ENCODE measurements around the gene TNIK. TPM values are rescaled to one million over a fixed set of nuclear protein-coding genes. Genes with fewer than 3 reads are reported as not detected.

Gene TNIK
- total RNA-seq, 4 donors from 2014 or later, result 32.9 to 41.7 (median 38.0) TPM

DNA sequence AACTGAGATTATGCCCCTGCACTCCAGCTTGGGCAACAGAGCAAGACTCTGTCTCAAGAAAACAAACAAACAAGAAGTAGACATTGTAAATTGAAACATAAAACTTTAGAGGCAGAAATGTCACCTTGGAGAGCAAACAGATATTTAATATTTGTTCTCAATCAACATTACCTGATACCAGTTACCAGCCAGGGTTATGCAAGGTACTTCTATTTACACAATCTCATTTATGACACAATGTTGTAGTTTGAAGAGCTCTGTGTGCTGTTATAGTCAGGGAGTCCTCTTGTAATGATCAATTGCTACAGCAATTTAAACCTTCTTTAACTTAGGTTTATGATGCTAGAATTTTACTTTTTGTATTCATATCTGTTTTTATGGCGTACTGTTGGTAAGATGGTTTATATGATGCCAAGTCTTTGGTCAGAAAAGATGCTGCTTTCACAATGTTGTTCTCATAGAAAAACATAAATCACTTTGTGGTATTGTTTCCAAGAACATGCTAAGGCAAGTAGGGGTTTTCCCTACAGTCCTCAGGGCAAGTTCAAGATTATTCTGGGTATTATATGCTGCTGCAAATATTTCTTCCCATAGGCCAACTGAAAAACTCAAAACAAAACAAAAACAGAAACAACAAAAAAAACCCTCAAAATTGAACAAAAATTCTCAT lies 173.5 kb downstream of the TNIK start:
- WGBS, 2 donors (ENCODE audit: low coverage in 1 of 2), result 43 to 67% methylated on average over 1 of the region's 1 CpG
- peak overlapping the region in 1 of 4 donors; percentile 20 for H3K27ac ChIP-seq
- no peak for ATAC-seq

GRCh38 chr3:171285287-171285686 lies 174.9 kb downstream of the TNIK start:
- ATAC-seq, result no peak
- TF ChIP-seq POLR2AphosphoS5 (IDR thresholded peaks at IDR 0.05) (no peak), EP300 (IDR thresholded peaks at IDR 0.05) (no peak), POLR2A (IDR thresholded peaks at IDR 0.05) (no peak)
- TF ChIP-seq, protein P1, sequence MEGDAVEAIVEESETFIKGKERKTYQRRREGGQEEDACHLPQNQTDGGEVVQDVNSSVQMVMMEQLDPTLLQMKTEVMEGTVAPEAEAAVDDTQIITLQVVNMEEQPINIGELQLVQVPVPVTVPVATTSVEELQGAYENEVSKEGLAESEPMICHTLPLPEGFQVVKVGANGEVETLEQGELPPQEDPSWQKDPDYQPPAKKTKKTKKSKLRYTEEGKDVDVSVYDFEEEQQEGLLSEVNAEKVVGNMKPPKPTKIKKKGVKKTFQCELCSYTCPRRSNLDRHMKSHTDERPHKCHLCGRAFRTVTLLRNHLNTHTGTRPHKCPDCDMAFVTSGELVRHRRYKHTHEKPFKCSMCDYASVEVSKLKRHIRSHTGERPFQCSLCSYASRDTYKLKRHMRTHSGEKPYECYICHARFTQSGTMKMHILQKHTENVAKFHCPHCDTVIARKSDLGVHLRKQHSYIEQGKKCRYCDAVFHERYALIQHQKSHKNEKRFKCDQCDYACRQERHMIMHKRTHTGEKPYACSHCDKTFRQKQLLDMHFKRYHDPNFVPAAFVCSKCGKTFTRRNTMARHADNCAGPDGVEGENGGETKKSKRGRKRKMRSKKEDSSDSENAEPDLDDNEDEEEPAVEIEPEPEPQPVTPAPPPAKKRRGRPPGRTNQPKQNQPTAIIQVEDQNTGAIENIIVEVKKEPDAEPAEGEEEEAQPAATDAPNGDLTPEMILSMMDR (IDR thresholded peaks at IDR 0.05), result no peak
- Histone ChIP-seq H3K27ac (peak overlapping the region in 2 of 4 donors; percentile 75 to 77), H3K4me3 (no peak overlapping the region), H3K27me3 (no peaks in the 10 kb centered on the region), H3K4me1 (peaks cover 15 to 60% (median 31%) of the 10 kb centered on the region in 3 donors), H3K9me3 (no peaks in the 10 kb centered on the region), H3K36me3 (no peaks in the 10 kb centered on the region)
- 41 to 50% methylated on average over 2 of the region's 2 CpGs for WGBS, 2 donors (ENCODE audit: low coverage in 1 of 2)

More for the DNA sequence above, 173.5 kb downstream of the TNIK start:
- H3K4me3 ChIP-seq, result no peak overlapping the region
- H3K27me3 ChIP-seq, result no peaks in the 10 kb centered on the region
- no peaks in the 10 kb centered on the region for H3K9me3 ChIP-seq
- no peaks in the 10 kb centered on the region for H3K36me3 ChIP-seq
- no peak for TF ChIP-seq POLR2A (IDR thresholded peaks at IDR 0.05)
- TF ChIP-seq, protein P1 (IDR thresholded peaks at IDR 0.05), result no peak
- TF ChIP-seq POLR2AphosphoS5 (IDR thresholded peaks at IDR 0.05), result peak; percentile 51
- no peak for TF ChIP-seq EP300 (IDR thresholded peaks at IDR 0.05)
- H3K4me1 ChIP-seq, result peaks cover 13 to 53% (median 29%) of the 10 kb centered on the region in 3 donors

GRCh38 chr3:171284308-171285075 lies 175.7 kb downstream of the TNIK start:
- Histone ChIP-seq H3K36me3 (no peaks in the 10 kb centered on the region), H3K4me3 (no peak overlapping the region), H3K9me3 (no peaks in the 10 kb centered on the region), H3K27me3 (no peaks in the 10 kb centered on the region), H3K4me1 (peaks cover 15 to 60% (median 31%) of the 10 kb centered on the region in 3 donors), H3K27ac (peak overlapping the region; percentile 70 to 79 (median 76))
- TF ChIP-seq EP300 (IDR thresholded peaks at IDR 0.05) (no peak), POLR2AphosphoS5 (IDR thresholded peaks at IDR 0.05) (peak; percentile 82)
- 13 to 18% methylated on average over 5 of the region's 5 CpGs for WGBS, 2 donors (ENCODE audit: low coverage in 1 of 2)
- ATAC-seq, result peak; percentile 87

DNA sequence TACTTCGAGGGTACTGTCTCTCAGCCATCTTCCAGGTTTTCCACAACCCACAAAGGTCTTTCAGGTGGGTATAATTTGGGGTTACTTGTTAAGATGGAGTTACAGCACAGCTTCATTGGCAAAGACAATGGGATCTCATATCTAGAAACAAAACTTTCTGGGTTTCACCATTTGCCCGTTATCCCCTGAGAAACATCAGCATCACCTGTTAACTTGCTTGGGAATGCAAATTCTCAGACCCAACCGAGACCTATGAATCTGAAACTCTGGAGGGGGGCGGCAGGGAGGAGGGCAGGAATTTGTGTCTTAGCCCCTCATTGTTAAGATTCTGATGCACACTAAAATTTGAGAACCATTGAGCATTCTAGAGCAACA lies 176.4 kb downstream of the TNIK start:
- Histone ChIP-seq H3K4me3 (no peak overlapping the region), H3K27ac (peak overlapping the region; percentile 70 to 79 (median 76)), H3K4me1 (peaks cover 15 to 60% (median 31%) of the 10 kb centered on the region in 3 donors), H3K27me3 (no peaks in the 10 kb centered on the region), H3K9me3 (no peaks in the 10 kb centered on the region), H3K36me3 (no peaks in the 10 kb centered on the region)
- TF ChIP-seq, protein P1 (IDR thresholded peaks at IDR 0.05), result no peak
- TF ChIP-seq POLR2A (IDR thresholded peaks at IDR 0.05) (no peak), EP300 (IDR thresholded peaks at IDR 0.05) (no peak), POLR2AphosphoS5 (IDR thresholded peaks at IDR 0.05) (no peak)
- WGBS, 2 donors (ENCODE audit: low coverage in 1 of 2), result 78 to 94% methylated on average over 3 to 4 of the region's 4 CpGs
- ATAC-seq, result no peak

DNA sequence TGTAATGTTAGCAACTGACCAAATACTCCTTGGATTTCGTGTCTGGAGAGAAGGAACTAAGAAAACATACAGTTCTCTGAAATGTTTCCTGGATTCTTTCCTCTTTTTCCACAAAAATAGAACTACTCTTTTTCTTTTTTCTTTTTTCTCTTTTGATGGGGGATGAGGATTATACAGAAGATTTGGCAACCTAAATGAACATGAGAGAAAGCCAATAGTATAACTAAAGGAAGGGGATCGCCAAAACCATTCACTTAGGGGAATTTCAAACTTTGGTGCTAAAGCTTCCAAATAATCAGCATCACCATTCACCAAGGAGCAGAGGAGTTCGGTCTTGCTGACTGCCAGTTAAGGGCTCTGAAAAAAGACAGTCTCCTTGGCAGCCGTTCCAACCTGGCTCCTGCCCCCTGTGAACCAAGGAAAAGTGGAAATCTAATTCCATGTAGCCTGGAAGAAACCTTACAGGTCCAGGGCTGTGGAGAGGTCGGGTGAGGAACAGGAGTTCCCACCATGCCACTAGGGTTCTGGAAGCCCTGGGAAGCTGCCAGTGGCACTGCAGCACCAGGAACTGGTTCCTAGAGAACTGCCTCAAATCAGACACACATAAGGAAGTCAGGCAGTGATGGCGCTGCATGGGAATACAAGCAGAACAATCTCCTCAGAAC lies 176.9 kb downstream of the TNIK start:
- H3K27ac ChIP-seq, result peak overlapping the region; percentile 70 to 79 (median 76)
- no peaks in the 10 kb centered on the region for H3K9me3 ChIP-seq
- peak; percentile 7 for ATAC-seq

More for the DNA sequence above, 176.9 kb downstream of the TNIK start:
- WGBS, 2 donors (ENCODE audit: low coverage in 1 of 2), result 32 to 45% methylated on average over 4 to 5 of the region's 6 CpGs
- Histone ChIP-seq H3K4me3 (no peak overlapping the region), H3K4me1 (peaks cover 15 to 64% (median 31%) of the 10 kb centered on the region in 3 donors), H3K36me3 (no peaks in the 10 kb centered on the region), H3K27me3 (no peaks in the 10 kb centered on the region)
- TF ChIP-seq POLR2A (IDR thresholded peaks at IDR 0.05), result no peak
- no peak for TF ChIP-seq POLR2AphosphoS5 (IDR thresholded peaks at IDR 0.05)
- TF ChIP-seq, protein P1 (IDR thresholded peaks at IDR 0.05), result no peak
- no peak for TF ChIP-seq EP300 (IDR thresholded peaks at IDR 0.05)

Measured in gastroesophageal sphincter (tissue), 4 donors.